ENCODE data around the gene TRAPPC12.

TRAPPC12 gene

GRCh38 chr2:3398857-3399256 lies 19.4 kb downstream of the TRAPPC12 start:
- no peak for DNase-seq
- peak overlapping the region; percentile 37 for H3K4me3 ChIP-seq (ENCODE audit: low read depth, low read length)
- H3K36me3 ChIP-seq: peaks cover 41% of the 10 kb centered on the region
- peaks cover 3% of the 10 kb centered on the region; the same call in 1 of the 2 replicates for H3K9me3 ChIP-seq
- H3K27me3 ChIP-seq: no peaks in the 10 kb centered on the region
- TF ChIP-seq, protein P1, sequence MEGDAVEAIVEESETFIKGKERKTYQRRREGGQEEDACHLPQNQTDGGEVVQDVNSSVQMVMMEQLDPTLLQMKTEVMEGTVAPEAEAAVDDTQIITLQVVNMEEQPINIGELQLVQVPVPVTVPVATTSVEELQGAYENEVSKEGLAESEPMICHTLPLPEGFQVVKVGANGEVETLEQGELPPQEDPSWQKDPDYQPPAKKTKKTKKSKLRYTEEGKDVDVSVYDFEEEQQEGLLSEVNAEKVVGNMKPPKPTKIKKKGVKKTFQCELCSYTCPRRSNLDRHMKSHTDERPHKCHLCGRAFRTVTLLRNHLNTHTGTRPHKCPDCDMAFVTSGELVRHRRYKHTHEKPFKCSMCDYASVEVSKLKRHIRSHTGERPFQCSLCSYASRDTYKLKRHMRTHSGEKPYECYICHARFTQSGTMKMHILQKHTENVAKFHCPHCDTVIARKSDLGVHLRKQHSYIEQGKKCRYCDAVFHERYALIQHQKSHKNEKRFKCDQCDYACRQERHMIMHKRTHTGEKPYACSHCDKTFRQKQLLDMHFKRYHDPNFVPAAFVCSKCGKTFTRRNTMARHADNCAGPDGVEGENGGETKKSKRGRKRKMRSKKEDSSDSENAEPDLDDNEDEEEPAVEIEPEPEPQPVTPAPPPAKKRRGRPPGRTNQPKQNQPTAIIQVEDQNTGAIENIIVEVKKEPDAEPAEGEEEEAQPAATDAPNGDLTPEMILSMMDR (IDR thresholded peaks at IDR 0.05; ENCODE audit: low read depth, low read length): peak; percentile 40
- peaks cover 16% of the 10 kb centered on the region for H3K4me1 ChIP-seq

- Histone ChIP-seq H3K27me3 (no peaks in the 10 kb centered on the region), H3K4me1 (peaks cover 16% of the 10 kb centered on the region), H3K9me3 (peaks cover 3% of the 10 kb centered on the region; the same call in 1 of the 2 replicates), H3K36me3 (peaks cover 36% of the 10 kb centered on the region), H3K4me3 (ENCODE audit: low read depth, low read length) (peak overlapping the region; percentile 37)
- TF ChIP-seq, protein P1 (IDR thresholded peaks at IDR 0.05; ENCODE audit: low read depth, low read length): no peak
- peak; percentile 45 for DNase-seq
These were observed 19.9 kb downstream of the TRAPPC12 start for GRCh38 chr2:3399381-3399780.

GRCh38 chr2:3399829-3400228 lies 20.3 kb downstream of the TRAPPC12 start:
- TF ChIP-seq, protein P1 (IDR thresholded peaks at IDR 0.05; ENCODE audit: low read depth, low read length): no peak
- Histone ChIP-seq H3K4me3 (ENCODE audit: low read depth, low read length) (peak overlapping the region; percentile 37), H3K4me1 (peaks cover 16% of the 10 kb centered on the region), H3K27me3 (no peaks in the 10 kb centered on the region), H3K9me3 (peaks cover 3% of the 10 kb centered on the region; the same call in 1 of the 2 replicates), H3K36me3 (peaks cover 36% of the 10 kb centered on the region)
- peak; percentile 77 for DNase-seq

GRCh38 chr2:3403587-3404334 lies 24.3 kb downstream of the TRAPPC12 start:
- no peaks in the 10 kb centered on the region for H3K27me3 ChIP-seq
- H3K9me3 ChIP-seq: no peaks in the 10 kb centered on the region
- H3K4me1 ChIP-seq: peaks cover 12% of the 10 kb centered on the region
- no peak for DNase-seq
- TF ChIP-seq, protein P1 (IDR thresholded peaks at IDR 0.05; ENCODE audit: low read depth, low read length): no peak
- peaks cover 30% of the 10 kb centered on the region for H3K36me3 ChIP-seq
- no peak overlapping the region for H3K4me3 ChIP-seq (ENCODE audit: low read depth, low read length)

DNA sequence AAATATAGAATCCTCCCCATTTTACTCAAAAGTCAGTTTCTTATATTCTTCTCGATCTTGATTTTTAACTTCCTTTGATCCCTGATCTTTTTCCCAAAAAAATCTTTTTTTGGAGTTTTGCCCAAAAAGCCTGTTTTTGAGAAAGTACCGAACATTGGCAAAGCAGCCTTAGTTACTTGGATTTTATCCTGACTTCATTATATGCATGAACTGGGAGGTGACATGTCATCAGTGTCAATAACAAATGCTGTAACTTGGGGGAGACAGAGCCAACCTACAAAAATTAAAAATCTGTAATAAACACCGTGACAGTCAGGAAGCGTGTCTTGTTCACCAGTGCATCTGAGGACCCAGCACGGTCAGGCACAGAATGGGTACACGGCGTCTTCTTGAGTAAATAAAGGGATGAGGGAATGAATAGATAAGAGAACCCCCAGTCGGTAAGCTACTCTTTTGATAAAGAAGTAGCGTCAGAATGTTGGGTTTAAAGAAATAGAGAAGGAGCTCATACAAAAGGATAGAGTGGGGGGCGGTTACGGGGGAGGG lies 24.9 kb downstream of the TRAPPC12 start:
- DNase-seq: no peak
- Histone ChIP-seq H3K27me3 (no peaks in the 10 kb centered on the region), H3K4me1 (peaks cover 5% of the 10 kb centered on the region), H3K4me3 (ENCODE audit: low read depth, low read length) (no peak overlapping the region), H3K36me3 (peaks cover 30% of the 10 kb centered on the region), H3K9me3 (no peaks in the 10 kb centered on the region)
- TF ChIP-seq, protein P1 (IDR thresholded peaks at IDR 0.05; ENCODE audit: low read depth, low read length): no peak

DNA sequence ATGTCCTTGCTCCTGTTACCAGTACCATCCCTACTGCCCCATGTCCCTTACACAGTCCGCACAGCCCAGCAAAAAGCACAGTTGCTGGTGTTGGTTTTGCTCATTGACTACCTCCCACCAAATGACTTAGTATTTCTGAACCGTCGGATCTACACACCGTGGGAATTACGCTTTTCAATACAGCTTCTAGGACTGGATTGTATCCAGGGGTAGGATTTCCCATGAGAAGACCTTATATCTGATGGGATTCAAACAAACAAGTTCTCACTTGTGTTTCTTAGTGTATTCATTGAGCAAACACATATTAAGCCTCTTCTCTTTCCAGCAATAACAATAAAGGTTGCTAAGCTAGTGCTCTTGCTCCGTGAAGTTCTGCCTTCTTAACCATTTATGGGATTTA lies 25.8 kb downstream of the TRAPPC12 start:
- Histone ChIP-seq H3K36me3 (peaks cover 30% of the 10 kb centered on the region), H3K4me1 (peaks cover 4% of the 10 kb centered on the region), H3K9me3 (no peaks in the 10 kb centered on the region), H3K4me3 (ENCODE audit: low read depth, low read length) (no peak overlapping the region), H3K27me3 (no peaks in the 10 kb centered on the region)
- TF ChIP-seq, protein P1 (IDR thresholded peaks at IDR 0.05; ENCODE audit: low read depth, low read length): no peak
- DNase-seq: no peak
